Neural cell (in vitro differentiated cells): ENCODE data around the gene AFF3. TPM values are rescaled to one million over a fixed set of nuclear protein-coding genes. Genes with fewer than 3 reads are reported as not detected.

Source experiments
- H2AFZ ChIP-seq: fragments of 200-600, 300-800 bp; sonication (generic), shearing (Covaris generic); 2 replicates; pipeline ENCODE4 v1.6.0; 2014; ENCODE audit warnings: low read depth, mild to moderate bottlenecking, antibody characterized with exemption, low read length, moderate library complexity
- H3F3A ChIP-seq: fragments of 200-600 bp; shearing (Covaris generic); 2 replicates; pipeline ENCODE4 v1.6.1; 2016; ENCODE audit warnings: mild to moderate bottlenecking, moderate library complexity, mixed read lengths, antibody characterized with exemption, low read length; ENCODE audit not compliant: insufficient read depth, poor library complexity, severe bottlenecking
- H3K27ac ChIP-seq: fragments of 200-600, 300-800 bp; sonication (generic), shearing (Covaris generic); 2 replicates; pipeline ENCODE4 v1.5.1; 2014; ENCODE audit warnings: mild to moderate bottlenecking, low read length, moderate library complexity
- H3K27me3 ChIP-seq: fragments of 300-800, 200-600 bp; sonication (generic), shearing (Covaris generic); 2 replicates; pipeline ENCODE4 v1.6.0; 2014; ENCODE audit warnings: mild to moderate bottlenecking, low read depth, low read length, moderate library complexity; ENCODE audit not compliant: insufficient read depth
- H3K36me3 ChIP-seq: fragments of 300-800, 200-600 bp; sonication (generic), shearing (Covaris generic); 2 replicates; pipeline ENCODE4 v1.5.1; 2014; ENCODE audit warnings: mild to moderate bottlenecking, antibody characterized with exemption, low read length, moderate library complexity; ENCODE audit not compliant: insufficient read depth
- H3K4me2 ChIP-seq: fragments of 300-800, 200-600 bp; sonication (generic), shearing (Covaris generic); 2 replicates; pipeline ENCODE4 v1.6.0; 2014; ENCODE audit warnings: mild to moderate bottlenecking, low read length
- H3K4me3 ChIP-seq: fragments of 300-800, 200-600 bp; sonication (generic), shearing (Covaris generic); 2 replicates; pipeline ENCODE4 v1.5.1; 2014; ENCODE audit warnings: mild to moderate bottlenecking, low read length, moderate library complexity
- H3K79me2 ChIP-seq: fragments of 200-600 bp; shearing (Covaris generic); replicated peaks from 2 replicates; pipeline ENCODE4 v1.6.0; 2014; ENCODE audit warnings: mild to moderate bottlenecking, low read length, moderate library complexity; ENCODE audit not compliant: insufficient read depth
- H3K9ac ChIP-seq: fragments of 300-800, 200-600 bp; sonication (generic), shearing (Covaris generic); 2 replicates; pipeline ENCODE4 v1.6.1; 2016; ENCODE audit warnings: mild to moderate bottlenecking, low read length, mixed read lengths
- H3K9me2 ChIP-seq: fragments of 200-600 bp; shearing (Covaris generic); 2 replicates; pipeline ENCODE4 v1.6.1; 2016; ENCODE audit warnings: mild to moderate bottlenecking, low read length, mixed read lengths; ENCODE audit not compliant: insufficient read depth
- H3K9me3 ChIP-seq: fragments of 200-600, 300-800 bp; sonication (generic), shearing (Covaris generic); 2 replicates; pipeline ENCODE4 v1.6.1; 2016; ENCODE audit warnings: mild to moderate bottlenecking, mixed run types, low read length, moderate library complexity, mixed read lengths
- H4K20me1 ChIP-seq: fragments of 200-600 bp; shearing (Covaris generic); 2 replicates; pipeline ENCODE4 v1.6.1; 2016; ENCODE audit warnings: mild to moderate bottlenecking, mixed run types; ENCODE audit not compliant: insufficient read depth
- EP300 ChIP-seq: fragments of 450-650 bp; conservative IDR thresholded peaks from 2 replicates; pipeline ENCODE4 v1.6.1; 2014; ENCODE audit warnings: antibody characterized with exemption, mild to moderate bottlenecking, moderate library complexity; ENCODE audit not compliant: poor library complexity, severe bottlenecking
- EZH2 ChIP-seq: fragments of 200-600, 300-800 bp; shearing (Covaris generic), sonication (generic); IDR thresholded peaks from 2 replicates; pipeline ENCODE4 v1.6.1; 2014; ENCODE audit warnings: antibody characterized with exemption, low read length, borderline replicate concordance, mild to moderate bottlenecking; ENCODE audit not compliant: insufficient read depth, poor library complexity, severe bottlenecking
- MXI1 ChIP-seq: fragments of 450-650 bp; conservative IDR thresholded peaks from 2 replicates; pipeline ENCODE4 v1.6.1; 2014; ENCODE audit warnings: antibody characterized with exemption, mild to moderate bottlenecking; ENCODE audit not compliant: poor library complexity, severe bottlenecking
- POLR2AphosphoS5 ChIP-seq: IDR thresholded peaks from 2 replicates; pipeline ENCODE4 v1.6.1; 2012
- RAD21 ChIP-seq: fragments of 450-650 bp; conservative IDR thresholded peaks from 2 replicates; pipeline ENCODE4 v1.6.1; 2014; ENCODE audit warnings: antibody characterized with exemption, mild to moderate bottlenecking, moderate library complexity
- SMC3 ChIP-seq: fragments of 450-650 bp; conservative IDR thresholded peaks from 2 replicates; pipeline ENCODE4 v1.6.1; 2014; ENCODE audit warnings: antibody characterized with exemption, mild to moderate bottlenecking, moderate library complexity; ENCODE audit not compliant: poor library complexity
- TAF1 ChIP-seq: IDR thresholded peaks from 2 replicates; pipeline ENCODE4 v1.6.1; 2012; ENCODE audit warnings: low read depth
- polyA plus RNA-seq: library from polyadenylated mRNA; depleted of rRNA; stranded (reverse); fragments of >200 nt; gene quantifications from 2 replicates; pipeline ENCODE4 v1.2.3, GENCODE V29; 2014
- TF ChIP-seq, protein P1 (sequence below): IDR thresholded peaks from 2 replicates; pipeline ENCODE4 v1.6.1; 2012; ENCODE audit warnings: borderline replicate concordance
- TF ChIP-seq, protein P2 (sequence below): fragments of 450-650 bp; IDR thresholded peaks from 2 replicates; pipeline ENCODE4 v1.5.1; 2014; ENCODE audit warnings: antibody characterized with exemption, mild to moderate bottlenecking, moderate library complexity; ENCODE audit not compliant: poor library complexity, severe bottlenecking

The AFF3 gene
- polyA plus RNA-seq, 1 donor from 2014 or later, result 5.1 TPM

DNA sequence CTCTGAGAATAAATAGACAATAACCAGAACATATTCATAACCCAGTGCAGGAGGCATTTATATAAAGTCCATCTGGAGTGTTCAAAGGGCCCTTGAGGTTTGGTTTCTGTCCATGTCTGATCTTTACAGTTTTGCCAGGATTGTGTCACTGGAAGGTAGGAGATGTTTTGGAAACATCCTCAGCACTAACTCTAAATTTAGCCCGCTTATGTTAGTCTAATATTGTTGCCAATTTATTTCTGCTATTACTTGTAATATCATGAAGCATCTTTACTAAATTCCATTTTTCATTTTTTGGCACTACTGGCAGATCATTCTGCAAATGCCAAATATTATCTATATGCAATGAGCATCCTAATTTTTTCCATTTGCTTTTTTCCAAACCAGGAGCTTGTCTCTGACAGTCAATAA is 630.2 kb downstream of the AFF3 start:
- H3K27ac ChIP-seq, result no peak overlapping the region
- H4K20me1 ChIP-seq, result no peaks in the 10 kb centered on the region
- no peak overlapping the region for H3K4me3 ChIP-seq
- no peaks in the 10 kb centered on the region for H3K79me2 ChIP-seq
- H3K9ac ChIP-seq, result no peak overlapping the region
- TF ChIP-seq POLR2AphosphoS5, result no peak
- TF ChIP-seq, protein P1, sequence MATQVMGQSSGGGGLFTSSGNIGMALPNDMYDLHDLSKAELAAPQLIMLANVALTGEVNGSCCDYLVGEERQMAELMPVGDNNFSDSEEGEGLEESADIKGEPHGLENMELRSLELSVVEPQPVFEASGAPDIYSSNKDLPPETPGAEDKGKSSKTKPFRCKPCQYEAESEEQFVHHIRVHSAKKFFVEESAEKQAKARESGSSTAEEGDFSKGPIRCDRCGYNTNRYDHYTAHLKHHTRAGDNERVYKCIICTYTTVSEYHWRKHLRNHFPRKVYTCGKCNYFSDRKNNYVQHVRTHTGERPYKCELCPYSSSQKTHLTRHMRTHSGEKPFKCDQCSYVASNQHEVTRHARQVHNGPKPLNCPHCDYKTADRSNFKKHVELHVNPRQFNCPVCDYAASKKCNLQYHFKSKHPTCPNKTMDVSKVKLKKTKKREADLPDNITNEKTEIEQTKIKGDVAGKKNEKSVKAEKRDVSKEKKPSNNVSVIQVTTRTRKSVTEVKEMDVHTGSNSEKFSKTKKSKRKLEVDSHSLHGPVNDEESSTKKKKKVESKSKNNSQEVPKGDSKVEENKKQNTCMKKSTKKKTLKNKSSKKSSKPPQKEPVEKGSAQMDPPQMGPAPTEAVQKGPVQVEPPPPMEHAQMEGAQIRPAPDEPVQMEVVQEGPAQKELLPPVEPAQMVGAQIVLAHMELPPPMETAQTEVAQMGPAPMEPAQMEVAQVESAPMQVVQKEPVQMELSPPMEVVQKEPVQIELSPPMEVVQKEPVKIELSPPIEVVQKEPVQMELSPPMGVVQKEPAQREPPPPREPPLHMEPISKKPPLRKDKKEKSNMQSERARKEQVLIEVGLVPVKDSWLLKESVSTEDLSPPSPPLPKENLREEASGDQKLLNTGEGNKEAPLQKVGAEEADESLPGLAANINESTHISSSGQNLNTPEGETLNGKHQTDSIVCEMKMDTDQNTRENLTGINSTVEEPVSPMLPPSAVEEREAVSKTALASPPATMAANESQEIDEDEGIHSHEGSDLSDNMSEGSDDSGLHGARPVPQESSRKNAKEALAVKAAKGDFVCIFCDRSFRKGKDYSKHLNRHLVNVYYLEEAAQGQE, result no peak
- TF ChIP-seq RAD21, result no peak
- TF ChIP-seq, protein P2, sequence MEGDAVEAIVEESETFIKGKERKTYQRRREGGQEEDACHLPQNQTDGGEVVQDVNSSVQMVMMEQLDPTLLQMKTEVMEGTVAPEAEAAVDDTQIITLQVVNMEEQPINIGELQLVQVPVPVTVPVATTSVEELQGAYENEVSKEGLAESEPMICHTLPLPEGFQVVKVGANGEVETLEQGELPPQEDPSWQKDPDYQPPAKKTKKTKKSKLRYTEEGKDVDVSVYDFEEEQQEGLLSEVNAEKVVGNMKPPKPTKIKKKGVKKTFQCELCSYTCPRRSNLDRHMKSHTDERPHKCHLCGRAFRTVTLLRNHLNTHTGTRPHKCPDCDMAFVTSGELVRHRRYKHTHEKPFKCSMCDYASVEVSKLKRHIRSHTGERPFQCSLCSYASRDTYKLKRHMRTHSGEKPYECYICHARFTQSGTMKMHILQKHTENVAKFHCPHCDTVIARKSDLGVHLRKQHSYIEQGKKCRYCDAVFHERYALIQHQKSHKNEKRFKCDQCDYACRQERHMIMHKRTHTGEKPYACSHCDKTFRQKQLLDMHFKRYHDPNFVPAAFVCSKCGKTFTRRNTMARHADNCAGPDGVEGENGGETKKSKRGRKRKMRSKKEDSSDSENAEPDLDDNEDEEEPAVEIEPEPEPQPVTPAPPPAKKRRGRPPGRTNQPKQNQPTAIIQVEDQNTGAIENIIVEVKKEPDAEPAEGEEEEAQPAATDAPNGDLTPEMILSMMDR, result no peak
- no peak for TF ChIP-seq EZH2
- no peak for TF ChIP-seq SMC3
- no peak for TF ChIP-seq EP300
- TF ChIP-seq MXI1, result no peak
- TF ChIP-seq TAF1, result no peak
- H2AFZ ChIP-seq, result no peak overlapping the region
- no peaks in the 10 kb centered on the region for H3K9me2 ChIP-seq
- H3K9me3 ChIP-seq, result no peaks in the 10 kb centered on the region
- no peaks in the 10 kb centered on the region for H3K27me3 ChIP-seq
- H3K4me2 ChIP-seq, result no peak overlapping the region
- H3K36me3 ChIP-seq, result no peaks in the 10 kb centered on the region
- no peaks in the 10 kb centered on the region for H3F3A ChIP-seq

DNA sequence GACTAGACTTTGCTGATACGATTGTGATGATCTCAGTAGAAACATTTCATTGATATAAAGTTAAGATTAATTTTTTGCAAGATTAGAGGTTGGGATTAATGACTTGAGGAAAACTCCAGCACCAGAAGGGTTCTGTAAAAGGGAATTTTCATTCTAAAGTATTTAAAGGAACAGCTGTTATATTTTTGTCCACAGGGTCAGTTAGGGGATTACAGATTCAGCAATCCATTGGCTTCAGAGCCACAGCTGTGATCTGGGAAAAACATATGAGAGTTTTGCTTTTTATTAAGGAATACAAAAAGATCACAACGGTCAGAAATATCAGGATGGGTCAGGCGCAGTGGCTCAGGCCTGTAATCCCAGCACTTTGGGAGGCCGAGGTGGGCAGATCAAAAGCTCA is 633.0 kb downstream of the AFF3 start:
- no peak overlapping the region for H3K4me3 ChIP-seq
- TF ChIP-seq, protein P2, result no peak
- TF ChIP-seq SMC3, result no peak
- TF ChIP-seq POLR2AphosphoS5, result no peak
- no peak for TF ChIP-seq TAF1
- TF ChIP-seq EZH2, result no peak
- no peak for TF ChIP-seq MXI1
- no peak for TF ChIP-seq EP300
- TF ChIP-seq RAD21, result no peak
- TF ChIP-seq, protein P1, result no peak
- H3K79me2 ChIP-seq, result no peaks in the 10 kb centered on the region
- no peak overlapping the region for H3K27ac ChIP-seq
- no peaks in the 10 kb centered on the region for H4K20me1 ChIP-seq
- H3K36me3 ChIP-seq, result no peaks in the 10 kb centered on the region
- no peaks in the 10 kb centered on the region for H3K9me3 ChIP-seq
- H3F3A ChIP-seq, result no peaks in the 10 kb centered on the region
- H3K4me2 ChIP-seq, result no peak overlapping the region
- no peaks in the 10 kb centered on the region for H3K9me2 ChIP-seq
- no peak overlapping the region for H3K9ac ChIP-seq
- no peak overlapping the region for H2AFZ ChIP-seq
- no peaks in the 10 kb centered on the region for H3K27me3 ChIP-seq
